GM12878 (cell line): ENCODE measurements around the gene CRYAB. TPM values are rescaled to one million over a fixed set of nuclear protein-coding genes. Genes with fewer than 3 reads are reported as not detected.

Experiments used
- BCL11A ChIP-seq: IDR thresholded peaks from 2 replicates; pipeline ENCODE4 v1.6.1; 2011; ENCODE audit warnings: low read depth, low read length
- IRF4 ChIP-seq: IDR thresholded peaks from 2 replicates; pipeline ENCODE4 v1.6.1; 2011; ENCODE audit warnings: low read depth, low read length
- MTA3 ChIP-seq: IDR thresholded peaks from 2 replicates; pipeline ENCODE4 v1.6.1; 2012; ENCODE audit warnings: low read length, inconsistent platforms, borderline replicate concordance
- NR2C1 ChIP-seq: fragments of 450-650 bp; IDR thresholded peaks from 2 replicates; pipeline ENCODE4 v1.6.1; 2017; ENCODE audit warnings: antibody characterized with exemption, mild to moderate bottlenecking, moderate library complexity
- RELA ChIP-seq: fragments of 450-650 bp; IDR thresholded peaks from 2 replicates; pipeline ENCODE4 v1.8.0; 2014; ENCODE audit warnings: borderline replicate concordance; ENCODE audit not compliant: partially characterized antibody
- SREBF2 ChIP-seq: IDR thresholded peaks from 2 replicates; pipeline ENCODE4 v1.6.1; 2012; ENCODE audit warnings: mild to moderate bottlenecking, low read length
- TCF3 ChIP-seq: IDR thresholded peaks from 2 replicates; pipeline ENCODE4 v1.6.1; 2012; ENCODE audit warnings: low read depth, mild to moderate bottlenecking, low read length, borderline replicate concordance; ENCODE audit not compliant: insufficient read depth
- ZBED1 ChIP-seq: IDR thresholded peaks from 2 replicates; pipeline ENCODE4 v1.6.1; 2016; ENCODE audit warnings: borderline replicate concordance
- ZBTB4 ChIP-seq: fragments of 450-650 bp; formaldehyde crosslinking; IDR thresholded peaks from 2 replicates; pipeline ENCODE4 v1.4.0; 2022; ENCODE audit warnings: mild to moderate bottlenecking, moderate library complexity
- ZBTB40 ChIP-seq: fragments of 450-650 bp; IDR thresholded peaks from 2 replicates; pipeline ENCODE4 v1.6.1; 2016; ENCODE audit warnings: mild to moderate bottlenecking, moderate library complexity, borderline replicate concordance
- ZNF207 ChIP-seq: fragments of 450-650 bp; IDR thresholded peaks from 2 replicates; pipeline ENCODE4 v1.6.1; 2014; ENCODE audit warnings: antibody characterized with exemption, mild to moderate bottlenecking, borderline replicate concordance
- ZNF217 ChIP-seq: fragments of 450-650 bp; IDR thresholded peaks from 2 replicates; pipeline ENCODE4 v1.6.1; 2017; ENCODE audit warnings: antibody characterized with exemption, mild to moderate bottlenecking
- ZNF24 ChIP-seq: fragments of 450-650 bp; IDR thresholded peaks from 2 replicates; pipeline ENCODE4 v1.6.1; 2017; ENCODE audit warnings: antibody characterized with exemption, mild to moderate bottlenecking
- ZNF384 ChIP-seq: IDR thresholded peaks from 2 replicates; pipeline ENCODE4 v1.6.1; 2012; ENCODE audit warnings: low read depth, mild to moderate bottlenecking, low read length, improper control_type of control experiment, borderline replicate concordance
- polyA plus RNA-seq, 11 experiments: library from polyadenylated mRNA; depleted of rRNA in 4 of 11; unstranded in 6 of 11; stranded (reverse) in 5 of 11; fragments of >200 nt; fragmentation: Nextera tagmentation in 4 of 11; fragmentation: Illumina TruSeq in 1 of 11; extraction: Ambion mirVana in 4 of 11; extraction: Trizol in 1 of 11; gene quantifications; 1 replicate in 1 of 11; 2 replicates in 10 of 11; pipeline versions ENCODE4 v1.2.1 to v1.2.3, GENCODE V29; 2011 to 2016; ENCODE audit warnings: inconsistent platforms in 2 of 11, missing spikeins in 2 of 11, low read depth in 1 of 11
- total RNA-seq, 4 experiments: library from RNA; depleted of rRNA in 3 of 4; stranded (reverse); fragments of >200 nt in 3 of 4; fragmentation: Illumina TruSeq in 1 of 4; extraction: Trizol in 1 of 4; gene quantifications; 2 replicates each; pipeline versions ENCODE4 v1.2.1 to v1.2.3, GENCODE V29; 2013 to 2021
- TF ChIP-seq, protein P1 (sequence below): fragments of 450-650 bp; IDR thresholded peaks from 2 replicates; pipeline ENCODE4 v1.6.1; 2017; ENCODE audit warnings: low read depth, mild to moderate bottlenecking, moderate library complexity
- TF ChIP-seq, protein P2 (sequence below): IDR thresholded peaks from 2 replicates; pipeline ENCODE4 v1.6.1; 2011; ENCODE audit warnings: low read depth, low read length, improper control_type of control experiment, borderline replicate concordance
- TF ChIP-seq, protein P3 (sequence below): fragments of 450-650 bp; IDR thresholded peaks from 2 replicates; pipeline ENCODE4 v1.6.1; 2014; ENCODE audit warnings: mild to moderate bottlenecking

The CRYAB gene
- total and polyA plus RNA-seq, 10 of the 15 experiments (the other 5 are each of a cell fraction or from before 2014, with no cell fraction given), result 0.72 to 1.0 TPM; not detected in 8

DNA sequence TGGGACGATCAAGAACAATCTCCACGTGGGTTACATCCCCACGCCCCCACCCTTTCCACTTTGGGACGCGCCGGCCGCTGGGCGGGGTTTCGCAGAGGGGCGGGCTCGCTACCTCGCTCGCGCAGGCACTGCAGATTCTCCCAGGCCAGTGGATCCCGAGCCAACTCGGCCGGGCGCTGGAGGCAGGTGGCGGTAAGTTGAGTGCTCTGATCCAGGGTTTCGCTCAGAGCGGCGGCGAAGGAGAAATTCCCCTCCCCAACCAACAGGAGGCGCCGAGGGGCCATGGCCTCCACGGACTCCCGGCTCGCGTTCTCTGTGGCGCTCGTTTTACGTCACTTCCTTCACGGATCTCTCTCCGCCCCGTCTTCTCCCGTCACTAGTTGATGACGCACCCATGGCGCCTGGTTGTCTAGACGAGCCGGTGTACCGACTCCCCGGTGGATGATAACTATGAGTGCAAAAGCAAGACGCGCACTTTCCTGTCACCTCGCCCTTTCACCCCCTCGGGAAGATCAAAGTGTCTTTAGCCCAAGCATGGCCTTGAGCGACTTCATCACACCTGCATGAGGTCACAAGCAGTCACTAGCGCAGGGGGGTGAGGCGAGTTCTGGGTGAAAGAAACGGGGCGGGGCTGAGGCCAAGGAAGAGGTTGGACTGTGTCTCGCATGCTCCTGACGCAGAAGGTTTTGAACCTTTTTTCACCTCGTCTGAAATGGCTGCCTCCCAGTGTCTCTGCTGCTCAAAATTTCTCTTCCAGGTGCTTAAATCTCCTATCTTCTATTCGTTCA, 32.5 kb downstream of the CRYAB start, which contains the start of the genes CFAP68 and FDXACB1 (continued):
- TF ChIP-seq, protein P1, sequence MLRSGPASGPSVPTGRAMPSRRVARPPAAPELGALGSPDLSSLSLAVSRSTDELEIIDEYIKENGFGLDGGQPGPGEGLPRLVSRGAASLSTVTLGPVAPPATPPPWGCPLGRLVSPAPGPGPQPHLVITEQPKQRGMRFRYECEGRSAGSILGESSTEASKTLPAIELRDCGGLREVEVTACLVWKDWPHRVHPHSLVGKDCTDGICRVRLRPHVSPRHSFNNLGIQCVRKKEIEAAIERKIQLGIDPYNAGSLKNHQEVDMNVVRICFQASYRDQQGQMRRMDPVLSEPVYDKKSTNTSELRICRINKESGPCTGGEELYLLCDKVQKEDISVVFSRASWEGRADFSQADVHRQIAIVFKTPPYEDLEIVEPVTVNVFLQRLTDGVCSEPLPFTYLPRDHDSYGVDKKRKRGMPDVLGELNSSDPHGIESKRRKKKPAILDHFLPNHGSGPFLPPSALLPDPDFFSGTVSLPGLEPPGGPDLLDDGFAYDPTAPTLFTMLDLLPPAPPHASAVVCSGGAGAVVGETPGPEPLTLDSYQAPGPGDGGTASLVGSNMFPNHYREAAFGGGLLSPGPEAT, result peak; percentile 89
- TF ChIP-seq SREBF2 (no peak), ZBED1 (0 out of 2 replicates have a peak, but pooled peaks have one; percentile 34), ZBTB4 (no peak), ZNF384 (no peak), RELA (peak; percentile 77), BCL11A (no peak), TCF3 (no peak), ZNF207 (no peak), IRF4 (0 out of 2 replicates have a peak, but pooled peaks have one; percentile 57), NR2C1 (peak; percentile 69), ZNF217 (no peak), ZNF24 (no peak), MTA3 (no peak; the same call in 1 of the 2 replicates), ZBTB40 (peak; percentile 92)
- TF ChIP-seq, protein P2, sequence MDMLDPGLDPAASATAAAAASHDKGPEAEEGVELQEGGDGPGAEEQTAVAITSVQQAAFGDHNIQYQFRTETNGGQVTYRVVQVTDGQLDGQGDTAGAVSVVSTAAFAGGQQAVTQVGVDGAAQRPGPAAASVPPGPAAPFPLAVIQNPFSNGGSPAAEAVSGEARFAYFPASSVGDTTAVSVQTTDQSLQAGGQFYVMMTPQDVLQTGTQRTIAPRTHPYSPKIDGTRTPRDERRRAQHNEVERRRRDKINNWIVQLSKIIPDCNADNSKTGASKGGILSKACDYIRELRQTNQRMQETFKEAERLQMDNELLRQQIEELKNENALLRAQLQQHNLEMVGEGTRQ, result no peak; the same call in 1 of the 2 replicates
- TF ChIP-seq, protein P3, sequence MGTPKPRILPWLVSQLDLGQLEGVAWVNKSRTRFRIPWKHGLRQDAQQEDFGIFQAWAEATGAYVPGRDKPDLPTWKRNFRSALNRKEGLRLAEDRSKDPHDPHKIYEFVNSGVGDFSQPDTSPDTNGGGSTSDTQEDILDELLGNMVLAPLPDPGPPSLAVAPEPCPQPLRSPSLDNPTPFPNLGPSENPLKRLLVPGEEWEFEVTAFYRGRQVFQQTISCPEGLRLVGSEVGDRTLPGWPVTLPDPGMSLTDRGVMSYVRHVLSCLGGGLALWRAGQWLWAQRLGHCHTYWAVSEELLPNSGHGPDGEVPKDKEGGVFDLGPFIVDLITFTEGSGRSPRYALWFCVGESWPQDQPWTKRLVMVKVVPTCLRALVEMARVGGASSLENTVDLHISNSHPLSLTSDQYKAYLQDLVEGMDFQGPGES, result 0 out of 2 replicates have a peak, but pooled peaks have one; percentile 48
